ENCODE data around the gene BGN. TPM values are rescaled to one million over a fixed set of nuclear protein-coding genes. Genes with fewer than 3 reads are reported as not detected.

BGN gene
- 3.7 and 5.7 TPM in 2 replicates for total RNA-seq (2014; rRNA removed; shearing (Covaris generic))

- DNase-seq (ENCODE audit: low read depth): peak; percentile 58
Observed at GRCh38 chrX:153494541-153495361, at the start of gene BGN. Gene BGN, plus strand, starts transcription at chrX:153494980. Its CDS starts 9,652 bp downstream, at chrX:153504632.

GRCh38 chrX:153445106-153445855, 49.5 kb upstream of the BGN start:
- DNase-seq (ENCODE audit: low read depth): no peak

GRCh38 chrX:153445856-153446635, 48.7 kb upstream of the BGN start, which contains the start of gene TREX2:
Gene TREX2, minus strand, starts transcription at chrX:153446056. Its CDS starts 626 bp downstream, at chrX:153445430.
- DNase-seq (ENCODE audit: low read depth): no peak

GRCh38 chrX:153446636-153446936, 48.2 kb upstream of the BGN start:
- DNase-seq (ENCODE audit: low read depth): no peak

GRCh38 chrX:153446950-153447580, 47.7 kb upstream of the BGN start:
- no peak for DNase-seq (ENCODE audit: low read depth)

GRCh38 chrX:153447581-153447960, 47.2 kb upstream of the BGN start:
- no peak for DNase-seq (ENCODE audit: low read depth)

GRCh38 chrX:153448556-153449367, 46.0 kb upstream of the BGN start:
- no peak for DNase-seq (ENCODE audit: low read depth)

GRCh38 chrX:153449368-153450113, 45.2 kb upstream of the BGN start:
- no peak for DNase-seq (ENCODE audit: low read depth)

- no peak for DNase-seq (ENCODE audit: low read depth)
Observed at GRCh38 chrX:153450114-153450948, 44.4 kb upstream of the BGN start.

GRCh38 chrX:153450949-153451277, 43.9 kb upstream of the BGN start:
- no peak for DNase-seq (ENCODE audit: low read depth)

- no peak for DNase-seq (ENCODE audit: low read depth)
Observed at GRCh38 chrX:153454901-153455550, 39.8 kb upstream of the BGN start.

GRCh38 chrX:153455571-153455970, 39.2 kb upstream of the BGN start:
- DNase-seq (ENCODE audit: low read depth): no peak

GRCh38 chrX:153456161-153456560, 38.6 kb upstream of the BGN start:
- no peak for DNase-seq (ENCODE audit: low read depth)

GRCh38 chrX:153456704-153457103, 38.1 kb upstream of the BGN start:
- no peak for DNase-seq (ENCODE audit: low read depth)

GRCh38 chrX:153457136-153457825, 37.5 kb upstream of the BGN start:
- DNase-seq (ENCODE audit: low read depth): no peak

GRCh38 chrX:153457827-153458466, 36.8 kb upstream of the BGN start:
- no peak for DNase-seq (ENCODE audit: low read depth)

- no peak for DNase-seq (ENCODE audit: low read depth)
Observed at GRCh38 chrX:153458476-153458875, 36.3 kb upstream of the BGN start.

- DNase-seq (ENCODE audit: low read depth): no peak
Observed at GRCh38 chrX:153459986-153460385, 34.8 kb upstream of the BGN start.

Data from Daoy (cell line).